HepG2 (cell line): ENCODE measurements around the gene ABCF1. TPM values are rescaled to one million over a fixed set of nuclear protein-coding genes. Genes with fewer than 3 reads are reported as not detected.

Source experiments
- BCL6 ChIP-seq: IDR thresholded peaks from 2 replicates; pipeline ENCODE4 v1.6.1; 2016; ENCODE audit warnings: missing genetic modification reagents, missing compliant biosample characterization
- HNF1A ChIP-seq, 2 experiments: sonication (generic) in 1 of 2; formaldehyde crosslinking in 1 of 2; IDR thresholded peaks; 2 replicates each; pipeline versions ENCODE4 v1.4.0 to v1.6.1; 2016 to 2020; ENCODE audit warnings: borderline replicate concordance in 1 of 2, low read depth in 1 of 2, mild to moderate bottlenecking in 1 of 2, missing genetic modification reagents in 1 of 2
- IRF1 ChIP-seq: sonication (generic); formaldehyde crosslinking; IDR thresholded peaks from 2 replicates; pipeline ENCODE4 v1.4.0; 2020; ENCODE audit warnings: low read depth, mild to moderate bottlenecking, missing genetic modification reagents
- KLF16 ChIP-seq, 2 experiments: sonication (generic) in 1 of 2; formaldehyde crosslinking in 1 of 2; IDR thresholded peaks; 2 replicates each; pipeline versions ENCODE4 v1.6.1 to v1.8.0; 2016 to 2023; ENCODE audit warnings: missing genetic modification reagents in 2 of 2, missing compliant biosample characterization in 1 of 2
- MXI1 ChIP-seq: IDR thresholded peaks from 3 replicates; pipeline ENCODE4 v1.6.1; 2012; ENCODE audit warnings: low read depth, low read length, inconsistent platforms, borderline replicate concordance
- POLR2A ChIP-seq, 2 experiments: IDR thresholded peaks; 2 replicates each; pipeline ENCODE4 v1.6.1; 2011; ENCODE audit warnings: low read depth in 2 of 2, low read length in 2 of 2, mild to moderate bottlenecking in 1 of 2, moderate library complexity in 1 of 2; ENCODE audit not compliant: insufficient read depth in 1 of 2
- PRMT3 ChIP-seq: sonication (generic); formaldehyde crosslinking; IDR thresholded peaks from 2 replicates; pipeline ENCODE4 v1.8.1; 2022; ENCODE audit warnings: low read depth, mild to moderate bottlenecking, moderate library complexity, missing genetic modification reagents, borderline replicate concordance
- SPEN ChIP-seq: sonication (generic); formaldehyde crosslinking; IDR thresholded peaks from 2 replicates; pipeline ENCODE4 v1.5.1; 2020; ENCODE audit warnings: low read depth, mild to moderate bottlenecking, missing genetic modification reagents
- TEF ChIP-seq: sonication (generic); formaldehyde crosslinking; IDR thresholded peaks from 2 replicates; pipeline ENCODE4 v1.5.0; 2020; ENCODE audit warnings: missing genetic modification reagents
- TRIM22 ChIP-seq: fragments of 450-650 bp; IDR thresholded peaks from 2 replicates; pipeline ENCODE4 v1.6.1; 2017
- ZNF260 ChIP-seq: sonication (generic); formaldehyde crosslinking; IDR thresholded peaks from 2 replicates; pipeline ENCODE4 v1.4.0; 2020; ENCODE audit warnings: missing genetic modification reagents, low read depth, mild to moderate bottlenecking, borderline replicate concordance
- ZNF530 ChIP-seq: sonication (generic); formaldehyde crosslinking; IDR thresholded peaks from 2 replicates; pipeline ENCODE4 v1.5.0; 2020; ENCODE audit warnings: low read depth, mild to moderate bottlenecking, missing genetic modification reagents
- ZNF737 ChIP-seq: sonication (generic); formaldehyde crosslinking; IDR thresholded peaks from 2 replicates; pipeline ENCODE4 v1.5.0; 2020; ENCODE audit warnings: missing genetic modification reagents, mild to moderate bottlenecking, borderline replicate concordance
- ZSCAN12 ChIP-seq: sonication (generic); formaldehyde crosslinking; IDR thresholded peaks from 2 replicates; pipeline ENCODE4 v1.9.0; 2021; ENCODE audit warnings: mild to moderate bottlenecking, missing genetic modification reagents
- polyA plus RNA-seq, 8 experiments: library from polyadenylated mRNA; depleted of rRNA in 3 of 8; stranded (reverse) in 7 of 8; unstranded in 1 of 8; fragments of >200 nt; fragmentation: Illumina TruSeq in 4 of 8; extraction: Trizol in 4 of 8; gene quantifications; 2 replicates each; pipeline versions ENCODE4 v1.2.1 to v1.2.3, GENCODE V29; 2011 to 2016; ENCODE audit warnings: low read depth in 4 of 8, missing spikeins in 1 of 8, mixed read lengths in 1 of 8; ENCODE audit not compliant: insufficient read depth in 1 of 8
- total RNA-seq, 5 experiments: library from RNA; depleted of rRNA; stranded (reverse); fragments of >200 nt; fragmentation: Illumina TruSeq; extraction: Trizol; gene quantifications; 2 replicates each; pipeline ENCODE4 v1.2.3, GENCODE V29; 2016; ENCODE audit warnings: low read depth in 1 of 5
- TF ChIP-seq, protein P1 (sequence below): sonication (generic); formaldehyde crosslinking; IDR thresholded peaks from 2 replicates; pipeline ENCODE4 v1.4.0; 2020; ENCODE audit warnings: mild to moderate bottlenecking, missing genetic modification reagents

The ABCF1 gene
- total and polyA plus RNA-seq, 2 of the 13 experiments (the other 11 are each of a cell fraction or from before 2014, with no cell fraction given): 25.4 to 98.9 TPM

DNA sequence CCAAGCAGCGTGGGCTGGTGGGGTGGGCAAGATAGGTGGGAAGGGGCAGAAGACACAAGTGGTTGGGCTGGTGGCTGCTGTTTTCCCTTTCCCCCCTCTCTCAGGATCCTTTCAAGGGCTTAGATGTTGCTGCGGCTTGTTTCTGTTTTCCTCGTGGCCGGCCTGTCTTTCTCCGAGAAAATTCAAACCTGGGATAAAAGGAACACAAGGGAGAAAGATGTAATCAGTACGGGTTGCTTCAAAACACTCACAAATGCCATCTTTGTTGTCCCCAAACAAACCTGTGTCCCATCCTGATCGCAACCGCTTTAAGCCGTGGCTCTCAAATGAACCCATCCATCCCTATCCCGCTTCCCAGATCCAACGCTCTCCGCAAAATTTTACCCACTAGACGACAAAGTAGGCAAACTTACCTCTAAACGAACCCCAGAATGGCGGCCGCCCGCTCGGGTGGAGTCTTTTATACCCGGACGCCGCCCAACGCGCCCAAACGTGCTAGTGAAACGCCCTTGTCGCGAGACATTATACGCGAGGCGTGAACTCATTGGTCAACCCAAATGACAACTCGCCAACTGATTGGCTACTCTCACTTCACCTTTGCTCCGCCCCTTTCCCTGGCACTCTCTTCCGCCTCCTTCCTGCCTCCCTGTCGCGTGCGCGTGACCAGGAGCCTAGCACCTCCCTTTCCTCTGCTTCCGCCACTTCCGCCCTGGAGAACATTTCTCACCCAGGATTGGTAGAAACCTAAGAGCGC, 45.7 kb downstream of the ABCF1 start, which contains the start of gene PPP1R10 (continued):
- TF ChIP-seq TRIM22: no peak
- no peak; the same call in 2 of the 3 replicates for TF ChIP-seq MXI1
- peak; percentile 80 for TF ChIP-seq TEF (CRISPR knock-in tag)
- peak; percentile 83; the same call in 1 of the 2 replicates for TF ChIP-seq ZSCAN12 (CRISPR knock-in tag)
- TF ChIP-seq HNF1A (IDR thresholded peaks at IDR 0.05; ENCODE audit: low read depth): no peak
- TF ChIP-seq HNF1A (CRISPR knock-in tag; IDR thresholded peaks at IDR 0.05; ENCODE audit: borderline replicate concordance): peak; percentile 18; the same call in 1 of the 2 replicates
- peak; percentile 72; the same call in 1 of the 2 replicates for TF ChIP-seq ZNF530
- peak; percentile 51; the same call in 1 of the 2 replicates for TF ChIP-seq BCL6 (CRISPR knock-in tag)
- TF ChIP-seq, protein P1, sequence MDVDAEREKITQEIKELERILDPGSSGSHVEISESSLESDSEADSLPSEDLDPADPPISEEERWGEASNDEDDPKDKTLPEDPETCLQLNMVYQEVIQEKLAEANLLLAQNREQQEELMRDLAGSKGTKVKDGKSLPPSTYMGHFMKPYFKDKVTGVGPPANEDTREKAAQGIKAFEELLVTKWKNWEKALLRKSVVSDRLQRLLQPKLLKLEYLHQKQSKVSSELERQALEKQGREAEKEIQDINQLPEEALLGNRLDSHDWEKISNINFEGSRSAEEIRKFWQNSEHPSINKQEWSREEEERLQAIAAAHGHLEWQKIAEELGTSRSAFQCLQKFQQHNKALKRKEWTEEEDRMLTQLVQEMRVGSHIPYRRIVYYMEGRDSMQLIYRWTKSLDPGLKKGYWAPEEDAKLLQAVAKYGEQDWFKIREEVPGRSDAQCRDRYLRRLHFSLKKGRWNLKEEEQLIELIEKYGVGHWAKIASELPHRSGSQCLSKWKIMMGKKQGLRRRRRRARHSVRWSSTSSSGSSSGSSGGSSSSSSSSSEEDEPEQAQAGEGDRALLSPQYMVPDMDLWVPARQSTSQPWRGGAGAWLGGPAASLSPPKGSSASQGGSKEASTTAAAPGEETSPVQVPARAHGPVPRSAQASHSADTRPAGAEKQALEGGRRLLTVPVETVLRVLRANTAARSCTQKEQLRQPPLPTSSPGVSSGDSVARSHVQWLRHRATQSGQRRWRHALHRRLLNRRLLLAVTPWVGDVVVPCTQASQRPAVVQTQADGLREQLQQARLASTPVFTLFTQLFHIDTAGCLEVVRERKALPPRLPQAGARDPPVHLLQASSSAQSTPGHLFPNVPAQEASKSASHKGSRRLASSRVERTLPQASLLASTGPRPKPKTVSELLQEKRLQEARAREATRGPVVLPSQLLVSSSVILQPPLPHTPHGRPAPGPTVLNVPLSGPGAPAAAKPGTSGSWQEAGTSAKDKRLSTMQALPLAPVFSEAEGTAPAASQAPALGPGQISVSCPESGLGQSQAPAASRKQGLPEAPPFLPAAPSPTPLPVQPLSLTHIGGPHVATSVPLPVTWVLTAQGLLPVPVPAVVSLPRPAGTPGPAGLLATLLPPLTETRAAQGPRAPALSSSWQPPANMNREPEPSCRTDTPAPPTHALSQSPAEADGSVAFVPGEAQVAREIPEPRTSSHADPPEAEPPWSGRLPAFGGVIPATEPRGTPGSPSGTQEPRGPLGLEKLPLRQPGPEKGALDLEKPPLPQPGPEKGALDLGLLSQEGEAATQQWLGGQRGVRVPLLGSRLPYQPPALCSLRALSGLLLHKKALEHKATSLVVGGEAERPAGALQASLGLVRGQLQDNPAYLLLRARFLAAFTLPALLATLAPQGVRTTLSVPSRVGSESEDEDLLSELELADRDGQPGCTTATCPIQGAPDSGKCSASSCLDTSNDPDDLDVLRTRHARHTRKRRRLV (CRISPR knock-in tag): 0 out of 2 replicates have a peak, but pooled peaks have one; percentile 68
- no peak for TF ChIP-seq ZNF260 (CRISPR knock-in tag)
- peak in 1 of 2 experiments; percentile 95; a peak in 2 of 4 replicates for TF ChIP-seq KLF16 (CRISPR knock-in tag; IDR thresholded peaks at IDR 0.05)
- TF ChIP-seq ZNF737: no peak
- TF ChIP-seq PRMT3 (CRISPR knock-in tag): no peak; the same call in 1 of the 2 replicates
- no peak for TF ChIP-seq IRF1 (CRISPR knock-in tag)
- TF ChIP-seq SPEN (CRISPR knock-in tag): peak; percentile 91; the same call in 1 of the 2 replicates
- peak; percentile 98 to 100 for TF ChIP-seq POLR2A (IDR thresholded peaks at IDR 0.05; ENCODE audit: insufficient read depth in 1 of 2, low read depth in 2 of 2, low read length in 2 of 2)
